UCSD-AML1 (cell line): ENCODE data around the gene SRCAP.
"Not testable (repeated sequence)": the region's sequence is repeated elsewhere in the genome, so short reads cannot be mapped to it uniquely, and the experiment has no call there.

Experiments
- DNase-seq: peaks from one replicate; lab custom pipeline; 2025; ENCODE audit not compliant: unreplicated experiment; lab: John Stamatoyannopoulos, UW

SRCAP gene

DNA sequence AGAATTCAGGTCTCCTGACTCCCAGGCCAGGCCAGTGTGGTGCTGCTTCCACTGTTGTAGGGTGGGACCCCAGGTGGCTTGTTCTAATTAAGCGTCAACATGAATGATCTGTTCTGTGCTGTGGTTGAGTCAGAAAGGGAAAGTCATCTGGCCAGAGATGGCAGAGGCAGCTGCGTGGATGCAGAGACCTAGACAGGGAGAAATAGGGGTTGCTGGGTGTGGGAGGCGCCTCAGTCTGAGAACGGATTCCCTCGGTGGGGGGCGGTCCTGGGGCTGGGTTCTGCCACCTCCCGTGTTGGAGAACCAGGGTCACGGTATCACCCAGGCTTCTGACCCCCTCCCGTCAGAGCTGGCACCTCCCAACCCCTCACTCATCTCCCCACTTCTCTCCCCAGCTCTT, 35.2 kb upstream of the SRCAP start:
- DNase-seq = no peak

DNA sequence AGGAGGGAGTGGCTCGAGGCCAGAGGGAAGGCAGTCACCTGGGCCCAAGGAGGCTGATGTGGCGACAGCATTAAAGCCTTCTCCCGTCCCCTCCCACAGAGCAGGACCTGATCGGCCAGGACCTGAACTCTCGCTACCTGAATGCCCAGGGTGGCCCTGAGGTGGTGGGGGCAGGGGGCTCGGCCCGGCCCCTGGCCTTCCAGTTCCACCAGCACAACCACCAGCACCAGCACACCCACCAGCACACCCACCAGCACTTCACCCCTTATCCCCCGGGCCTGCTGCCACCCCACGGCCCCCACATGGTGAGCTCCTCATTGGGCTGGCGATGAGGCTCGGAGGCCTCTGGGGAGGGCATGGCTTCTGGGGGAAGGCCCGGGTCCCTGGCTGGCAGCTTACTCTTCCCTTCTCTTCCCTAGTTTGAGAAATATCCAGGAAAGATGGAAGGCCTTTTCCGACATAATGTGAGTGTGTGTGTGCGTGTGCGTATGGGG, 34.3 kb upstream of the SRCAP start:
- DNase-seq = no peak

DNA sequence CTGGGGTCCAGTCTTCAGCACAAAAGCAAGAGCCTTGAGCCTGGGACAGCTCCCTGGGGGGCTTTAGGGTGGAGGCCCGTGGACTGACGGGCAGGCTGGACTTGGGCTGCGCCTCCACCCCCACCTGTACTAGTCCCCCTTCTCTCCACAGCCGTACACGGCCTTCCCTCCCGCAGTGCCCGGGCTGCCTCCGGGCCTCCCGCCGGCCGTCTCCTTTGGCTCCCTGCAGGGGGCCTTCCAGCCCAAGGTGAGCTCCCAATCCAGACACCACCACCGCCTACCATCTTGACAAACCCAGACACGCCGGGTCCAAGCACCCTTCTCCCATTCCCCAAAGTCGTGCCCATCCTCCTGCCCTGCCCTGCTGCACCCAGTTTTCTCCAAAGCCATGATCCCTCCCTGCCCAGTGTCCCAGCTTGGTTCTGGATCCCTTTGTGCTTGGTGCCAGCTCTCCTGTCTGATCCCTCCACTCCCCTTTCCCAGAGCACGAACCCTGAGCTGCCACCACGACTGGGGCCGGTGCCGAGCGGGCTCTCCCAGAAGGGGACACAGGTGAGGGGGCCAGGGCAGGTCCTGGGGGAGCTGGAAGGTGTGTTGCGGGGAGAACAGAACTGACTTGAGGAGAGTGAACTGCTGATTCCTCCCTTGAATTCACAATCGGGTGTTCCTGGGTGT, 33.7 kb upstream of the SRCAP start:
- no peak for DNase-seq

DNA sequence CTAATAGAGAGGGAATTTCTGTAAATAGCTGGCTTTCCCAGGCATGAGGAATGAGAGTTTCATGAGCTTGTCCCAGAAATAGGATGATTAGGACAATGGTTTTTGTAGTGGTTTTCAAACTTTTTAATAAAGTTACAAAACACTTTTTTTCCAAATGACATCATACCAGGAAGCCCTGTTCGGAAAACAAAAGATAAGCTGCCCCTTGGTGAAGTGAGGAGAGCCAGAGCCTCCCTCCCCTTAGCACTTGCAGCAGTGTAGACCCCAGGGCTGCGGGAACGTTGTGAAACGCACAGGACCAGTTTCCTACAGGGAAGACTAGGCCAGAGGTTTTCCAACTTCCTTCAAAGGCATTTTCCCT, 33.2 kb upstream of the SRCAP start:
- DNase-seq = no peak

DNA sequence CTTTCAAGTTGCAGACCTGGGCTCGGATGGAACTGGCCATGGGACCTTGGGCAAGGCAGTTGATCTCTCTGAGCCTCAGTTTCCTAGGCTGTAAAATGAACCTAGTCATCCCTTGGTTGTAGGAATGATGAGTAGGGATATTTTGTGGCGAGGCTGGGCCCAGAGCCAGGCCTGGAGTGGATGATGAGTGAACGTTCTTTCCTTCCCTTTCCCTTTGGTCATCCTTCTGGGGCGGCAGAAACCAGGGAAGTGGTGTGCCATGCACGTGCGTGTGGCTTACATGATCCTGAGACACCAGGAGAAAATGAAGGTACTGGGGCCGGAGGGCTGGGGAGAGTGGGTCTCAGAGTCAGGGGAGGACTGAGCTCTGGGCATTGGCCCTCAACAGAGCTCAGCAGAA, 32.3 kb upstream of the SRCAP start:
- DNase-seq = no peak

DNA sequence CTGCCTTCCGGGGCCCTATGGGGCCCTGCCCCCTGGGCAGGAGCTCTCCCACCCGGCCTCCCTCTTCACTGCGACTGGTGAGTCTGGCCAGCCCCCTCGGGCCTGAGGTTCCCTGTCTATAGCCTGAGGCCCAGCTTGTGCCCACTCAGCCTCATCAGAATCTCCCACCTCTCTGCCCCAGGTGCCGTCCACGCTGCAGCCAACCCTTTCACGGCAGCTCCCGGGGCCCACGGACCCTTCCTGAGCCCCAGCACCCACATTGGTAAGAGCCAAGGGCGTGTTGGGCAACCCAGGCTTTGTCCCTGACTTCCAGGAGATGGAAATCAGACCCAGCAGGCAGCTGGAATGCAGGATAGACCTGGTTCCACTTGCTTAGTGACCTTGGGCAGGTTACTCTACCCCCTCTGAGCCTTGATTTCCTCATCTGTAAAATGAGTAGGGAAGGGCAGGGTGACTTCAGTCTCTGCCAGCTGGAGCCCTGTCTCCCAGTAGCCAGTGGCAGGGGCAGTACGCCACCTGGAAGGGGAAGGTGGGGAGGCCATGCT, 31.5 kb upstream of the SRCAP start:
- DNase-seq = no peak

DNA sequence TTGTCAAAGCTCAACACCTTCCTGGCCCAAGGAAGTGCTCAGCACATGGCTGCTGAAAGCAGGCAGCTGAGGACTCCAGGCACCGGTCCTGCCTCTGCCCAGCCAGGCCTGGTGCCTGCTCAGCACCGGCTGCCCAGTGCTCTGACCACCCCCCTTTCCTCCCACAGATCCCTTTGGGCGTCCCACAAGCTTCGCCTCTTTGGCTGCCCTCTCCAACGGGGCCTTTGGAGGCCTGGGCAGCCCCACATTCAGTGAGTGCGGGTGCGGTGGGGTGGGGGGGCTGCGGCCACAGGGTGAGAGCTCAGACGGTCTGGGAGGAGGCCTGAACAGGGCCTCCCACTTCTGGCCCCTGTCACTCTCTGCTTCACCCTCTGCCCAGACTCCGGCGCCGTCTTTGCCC, 30.6 kb upstream of the SRCAP start:
- no peak for DNase-seq

DNA sequence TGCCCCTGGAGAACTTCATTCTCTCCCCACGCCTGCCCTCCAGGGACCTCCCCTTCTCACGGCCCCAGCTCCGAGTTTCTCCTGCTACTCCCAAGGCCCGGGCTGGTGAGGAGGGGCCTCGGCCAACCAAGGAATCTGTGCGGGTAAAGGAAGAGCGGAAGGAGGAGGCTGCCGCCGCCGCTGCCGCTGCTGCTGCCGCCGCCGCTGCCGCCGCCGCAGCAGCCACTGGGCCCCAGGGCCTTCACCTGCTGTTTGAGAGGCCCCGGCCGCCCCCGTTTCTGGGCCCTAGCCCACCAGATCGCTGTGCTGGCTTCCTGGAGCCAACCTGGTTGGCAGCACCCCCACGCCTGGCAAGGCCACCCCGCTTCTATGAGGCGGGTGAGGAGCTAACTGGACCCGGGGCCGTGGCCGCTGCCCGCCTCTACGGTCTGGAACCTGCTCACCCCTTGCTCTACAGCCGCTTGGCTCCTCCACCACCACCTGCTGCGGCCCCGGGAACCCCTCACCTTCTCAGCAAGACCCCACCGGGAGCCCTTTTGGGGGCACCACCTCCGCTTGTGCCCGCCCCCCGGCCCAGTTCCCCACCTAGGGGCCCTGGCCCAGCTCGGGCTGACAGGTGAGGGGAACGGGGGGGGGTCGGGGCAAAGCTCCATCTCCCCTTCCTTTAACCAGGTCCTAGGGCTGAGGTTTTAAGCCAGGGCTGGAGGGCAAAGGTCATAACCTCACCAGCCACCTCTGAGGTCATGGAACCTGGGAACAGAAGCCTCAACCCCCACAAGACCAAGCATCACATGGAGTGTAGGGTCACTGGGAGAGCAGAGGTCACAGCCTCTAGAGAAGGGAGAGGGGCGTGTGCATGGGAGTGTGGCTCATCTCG, 29.7 kb upstream of the SRCAP start:
- no peak for DNase-seq

DNA sequence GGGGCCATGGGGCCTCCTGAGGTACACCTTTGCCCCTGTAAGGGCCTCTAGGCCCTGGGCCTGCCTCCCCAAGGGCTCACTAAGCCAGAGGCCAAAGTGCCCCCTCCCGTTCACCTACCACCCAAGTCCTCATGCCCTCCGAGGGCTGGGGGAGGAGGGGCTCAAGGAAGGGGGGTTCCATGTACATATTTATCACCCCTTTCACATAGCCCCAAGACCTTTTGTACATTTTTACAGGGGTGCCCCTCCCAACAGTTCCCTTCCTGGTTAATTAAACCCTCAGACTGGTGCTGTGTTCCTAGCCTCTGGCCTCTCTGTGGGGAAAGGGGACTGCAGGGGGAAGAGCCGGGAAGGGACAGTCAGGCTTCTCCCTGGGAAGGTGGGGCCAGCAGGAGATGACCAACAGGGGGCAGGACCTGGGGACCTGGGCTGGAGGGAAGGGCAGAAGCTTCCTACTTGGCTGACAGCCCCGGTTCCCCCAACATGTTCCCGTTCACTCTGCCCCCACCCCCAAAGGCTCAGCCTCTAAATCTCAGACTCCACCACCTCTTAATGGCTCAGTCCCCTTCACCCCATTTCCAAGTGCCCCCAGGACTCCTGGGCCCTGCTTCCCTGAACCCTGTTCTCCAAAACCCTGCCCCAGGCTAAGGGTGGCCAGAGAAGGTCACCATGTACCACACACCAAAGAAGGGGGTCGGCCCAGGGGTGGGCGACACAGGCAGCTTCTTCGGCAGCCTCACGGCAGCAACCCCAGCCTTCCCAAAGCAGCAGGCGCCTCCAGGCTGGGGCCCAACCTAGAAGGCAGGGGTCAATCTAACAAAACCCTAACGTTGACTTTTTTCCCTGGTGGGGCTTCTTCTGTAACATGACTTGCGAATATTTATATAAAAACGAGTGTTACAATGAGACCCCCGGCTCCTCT, 28.8 kb upstream of the SRCAP start:
- no peak for DNase-seq

DNA sequence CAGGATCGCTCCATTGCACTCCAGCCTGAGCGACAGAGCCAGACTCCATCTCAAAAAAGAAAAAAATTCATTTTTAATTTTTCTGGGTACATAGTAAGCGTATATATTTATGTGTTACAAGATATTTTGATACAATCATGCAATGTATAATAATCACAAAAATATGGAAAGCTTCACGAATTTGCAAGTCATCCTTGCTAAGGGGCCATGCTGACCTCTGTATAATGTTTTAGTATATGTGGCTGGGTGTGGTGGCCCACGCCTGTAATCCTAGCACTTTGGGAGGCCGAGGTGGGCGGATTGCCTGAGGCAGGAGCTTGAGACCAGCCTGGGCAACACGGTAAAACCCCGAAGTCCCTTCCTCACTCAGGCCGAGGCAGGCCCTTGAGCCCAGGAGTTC, 23.8 kb upstream of the SRCAP start:
- DNase-seq = no peak

DNA sequence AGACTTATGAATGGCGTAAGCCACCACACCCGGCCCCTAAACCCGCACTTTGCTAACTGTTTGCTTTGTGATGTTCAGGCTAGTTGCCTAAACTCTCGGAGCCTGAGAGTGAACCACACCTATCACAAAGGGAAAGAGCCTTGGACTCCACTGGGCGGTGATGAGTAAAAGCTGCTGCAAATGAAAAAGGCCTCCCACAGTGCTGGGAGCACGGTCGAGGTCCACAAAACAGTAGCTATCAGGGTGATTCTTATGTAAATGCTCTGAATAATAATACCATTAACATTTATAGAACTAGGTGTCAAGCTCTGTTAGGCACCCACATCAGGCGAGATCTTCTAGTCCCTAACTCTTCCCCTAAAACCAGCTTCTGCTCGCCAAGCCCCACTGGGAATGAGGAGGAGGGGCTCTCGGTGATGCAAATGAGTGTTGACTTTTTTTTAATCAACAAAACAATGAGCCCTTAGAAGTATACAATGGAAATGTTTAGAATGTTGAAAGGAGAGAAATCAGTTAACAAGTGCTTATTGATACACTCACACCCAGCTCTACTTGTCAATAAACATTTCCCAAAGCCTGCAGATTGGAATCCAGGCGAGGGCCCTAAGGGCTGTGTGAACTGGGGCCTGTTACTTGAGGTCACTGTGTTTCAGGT, 20.9 kb upstream of the SRCAP start:
- no peak for DNase-seq

DNA sequence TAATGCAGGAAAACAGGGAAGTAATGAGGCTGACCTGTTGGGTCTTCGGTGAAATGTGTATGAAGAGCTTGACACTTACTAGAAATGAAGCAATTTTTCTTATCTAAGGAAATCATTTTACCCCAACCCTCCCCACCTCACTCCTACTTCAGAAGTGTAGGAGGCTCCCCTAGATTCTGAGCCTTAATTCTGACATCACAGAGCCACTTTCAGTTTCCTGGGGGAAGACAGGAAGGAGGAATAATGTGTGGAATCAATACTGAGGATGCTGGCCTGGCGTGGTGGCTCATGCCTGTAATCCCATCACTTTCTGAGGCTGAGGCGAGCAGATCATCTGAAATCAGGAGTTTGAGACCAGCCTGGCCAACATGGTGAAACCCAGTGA, 20.4 kb upstream of the SRCAP start:
- no peak for DNase-seq

DNA sequence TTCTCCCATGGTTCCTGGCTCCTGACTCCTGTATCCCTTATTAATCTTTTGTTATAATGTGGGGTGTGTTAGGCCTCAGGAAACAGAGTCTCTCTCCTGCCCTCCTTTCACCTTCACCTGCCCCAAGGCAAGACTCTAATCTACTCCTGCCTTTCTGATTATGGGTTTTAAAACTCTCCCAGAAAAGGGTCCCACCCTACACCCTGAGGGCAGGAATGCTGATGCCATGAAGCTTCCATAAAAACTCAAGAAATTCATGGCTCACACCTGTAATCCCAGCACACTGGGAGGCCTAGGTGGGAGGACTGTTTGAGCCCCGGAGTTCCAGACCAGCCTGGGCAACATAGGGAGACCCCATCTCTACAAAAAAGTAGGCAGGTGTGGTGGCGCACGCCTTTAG, 18.6 kb upstream of the SRCAP start:
- no peak for DNase-seq

DNA sequence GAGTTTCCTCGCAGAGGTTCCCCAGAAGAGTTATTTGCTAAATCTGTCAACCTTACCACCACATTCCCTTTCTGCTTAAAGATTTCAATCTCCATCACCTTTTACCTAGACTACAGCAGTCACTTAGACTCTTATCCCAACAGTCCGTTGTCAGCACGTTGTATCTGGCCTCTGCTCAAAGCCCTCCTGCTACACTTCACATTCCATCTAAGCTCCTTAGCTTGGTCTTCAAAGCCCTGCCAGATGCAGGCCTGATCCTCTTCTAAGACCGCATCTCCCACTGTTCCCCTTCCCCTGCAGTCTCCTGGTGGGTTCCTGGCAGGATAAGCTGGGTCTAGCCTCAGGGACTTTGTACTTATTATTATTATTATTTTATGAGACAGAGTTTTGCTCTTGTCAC, 10.3 kb upstream of the SRCAP start:
- DNase-seq = no peak

DNA sequence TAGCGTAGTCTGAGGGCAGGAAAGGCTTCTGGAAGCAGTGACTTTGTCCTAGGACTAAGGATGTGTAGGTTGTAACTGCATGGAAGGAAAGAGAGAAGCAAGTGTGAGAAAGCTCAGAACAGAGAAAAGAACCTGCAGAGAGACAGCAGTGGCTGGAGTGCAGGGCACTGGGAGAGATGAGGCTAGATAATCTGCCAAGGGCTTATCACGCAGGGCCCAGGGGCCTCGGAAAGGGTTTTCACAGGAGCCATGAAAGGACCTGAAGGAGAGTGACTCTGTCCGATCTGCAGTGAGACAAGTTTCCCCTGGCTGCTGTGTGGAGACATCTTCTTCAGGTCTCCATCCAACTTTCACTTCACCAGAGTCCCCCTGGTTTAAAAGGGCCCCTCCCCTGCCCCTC, 7.1 kb upstream of the SRCAP start:
- DNase-seq = no peak

DNA sequence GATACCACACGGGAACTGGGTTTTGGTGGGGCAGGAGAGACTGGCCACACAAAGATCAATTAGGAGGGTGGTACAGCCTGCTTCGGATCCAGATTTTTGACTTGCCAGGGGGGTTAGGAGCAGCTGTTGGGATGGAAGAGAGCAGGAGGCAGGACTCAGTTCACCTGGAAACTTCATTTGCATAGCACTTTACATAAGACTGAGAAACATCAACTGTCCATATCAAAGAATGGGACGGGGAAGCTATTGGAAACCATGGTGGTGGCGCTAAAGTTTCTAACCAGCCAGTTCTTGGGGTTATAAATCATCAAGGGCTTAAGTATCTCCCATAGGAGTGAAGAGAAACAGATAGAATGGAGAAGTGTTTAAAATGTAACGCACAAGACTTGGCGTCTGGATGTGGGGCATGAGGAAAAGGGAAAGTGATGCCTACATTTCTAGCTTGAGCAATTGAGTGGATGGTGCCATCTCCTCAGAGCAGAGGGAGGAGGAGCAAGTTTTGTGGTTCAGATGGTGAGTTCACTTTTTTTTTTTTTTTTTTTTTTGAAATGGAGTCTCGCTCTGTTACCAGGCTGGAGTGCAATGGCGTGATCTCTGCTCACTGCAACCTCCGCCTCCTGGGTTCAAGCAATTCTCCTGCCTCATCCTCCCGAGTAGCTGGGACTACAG, 6.4 kb upstream of the SRCAP start:
- no peak for DNase-seq

DNA sequence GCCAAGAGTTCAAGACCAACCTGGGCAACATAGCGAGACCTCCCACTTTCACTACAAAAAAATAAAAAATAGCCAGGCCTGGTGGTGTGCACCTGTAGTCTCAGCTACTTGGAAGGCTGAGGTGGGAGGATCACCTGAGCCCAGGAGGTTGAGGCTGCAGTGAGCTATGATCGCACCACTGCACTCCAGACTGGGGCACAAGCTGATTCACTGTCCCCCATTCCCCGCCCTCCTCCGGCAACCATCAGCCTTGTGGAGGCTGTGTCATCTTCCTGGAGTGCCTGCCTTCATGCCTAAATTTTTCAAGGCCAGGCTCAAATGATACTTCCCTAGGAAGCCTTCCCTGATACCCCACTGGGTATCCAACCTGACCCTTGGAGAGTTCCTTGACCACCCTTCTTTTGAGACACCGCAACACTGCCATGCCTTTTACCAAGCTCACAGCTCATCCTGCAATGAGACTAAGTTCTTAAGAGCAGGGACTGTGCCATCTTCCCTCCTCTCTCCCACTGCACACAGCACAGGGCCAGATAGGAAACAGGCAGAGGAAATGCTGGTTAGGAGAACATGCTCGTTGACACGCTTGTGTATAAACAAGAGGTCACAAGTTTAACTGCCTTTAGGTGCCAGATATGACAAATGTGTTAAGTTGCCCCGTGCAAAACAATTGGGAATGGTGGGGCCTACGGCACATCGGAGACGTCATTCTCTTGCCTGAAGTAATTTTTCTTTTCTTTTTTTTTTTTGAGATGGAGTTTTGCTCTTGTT, 3.9 kb upstream of the SRCAP start:
- peak; percentile 37 for DNase-seq

DNA sequence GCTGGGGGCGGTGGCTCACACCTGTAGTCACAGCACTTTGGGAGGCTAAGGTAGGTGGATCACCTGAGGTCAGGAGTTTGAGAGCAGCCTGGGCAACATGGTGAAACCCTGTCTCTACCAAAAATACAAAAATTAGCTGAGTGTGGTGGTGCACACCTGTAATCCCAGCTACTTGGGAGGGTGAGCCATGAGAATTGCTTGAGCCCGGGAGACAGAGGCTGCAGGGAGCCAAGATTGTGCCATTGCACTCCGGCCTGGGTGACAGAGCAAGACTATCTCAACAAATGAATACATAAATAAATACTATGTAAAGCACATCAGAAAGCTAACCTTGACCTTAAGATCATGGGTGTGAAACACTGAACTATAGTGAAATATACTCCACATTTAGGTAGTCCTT, 2.3 kb upstream of the SRCAP start:
- DNase-seq = not testable (repeated sequence)
